Measurements from ENCODE around the gene TRIP12.
"Not testable (repeated sequence)": the region's sequence is repeated elsewhere in the genome, so short reads cannot be mapped to it uniquely, and the experiment has no call there.

The TRIP12 gene

GRCh38 chr2:229728370-229728769, 193.4 kb downstream of the TRIP12 start:
- no peak overlapping the region for H3K4me3 ChIP-seq (ENCODE audit: low read length)
- TF ChIP-seq ZNF274 (IDR thresholded peaks at IDR 0.05; ENCODE audit: low read depth, low read length): no peak

- H3K4me3 ChIP-seq (ENCODE audit: low read length): no peak overlapping the region
- TF ChIP-seq ZNF274 (IDR thresholded peaks at IDR 0.05; ENCODE audit: low read depth, low read length): no peak
Measured at GRCh38 chr2:229726643-229727042, 195.2 kb downstream of the TRIP12 start.

GRCh38 chr2:229725716-229726574, 195.9 kb downstream of the TRIP12 start:
- no peak overlapping the region for H3K4me3 ChIP-seq (ENCODE audit: low read length)
- TF ChIP-seq ZNF274 (IDR thresholded peaks at IDR 0.05; ENCODE audit: low read depth, low read length): no peak

GRCh38 chr2:229723192-229723591, 198.6 kb downstream of the TRIP12 start:
- H3K4me3 ChIP-seq (ENCODE audit: low read length): not testable (repeated sequence)

GRCh38 chr2:229719926-229720647, 201.7 kb downstream of the TRIP12 start:
- no peak for TF ChIP-seq ZNF274 (IDR thresholded peaks at IDR 0.05; ENCODE audit: low read depth, low read length)
- H3K4me3 ChIP-seq (ENCODE audit: low read length): no peak overlapping the region

- no peak for TF ChIP-seq ZNF274 (IDR thresholded peaks at IDR 0.05; ENCODE audit: low read depth, low read length)
- H3K4me3 ChIP-seq (ENCODE audit: low read length): no peak overlapping the region
Measured at GRCh38 chr2:229718057-229718456, 203.8 kb downstream of the TRIP12 start.

- H3K4me3 ChIP-seq (ENCODE audit: low read length): no peak overlapping the region
- TF ChIP-seq ZNF274 (IDR thresholded peaks at IDR 0.05; ENCODE audit: low read depth, low read length): no peak
Measured at GRCh38 chr2:229715895-229716507, 205.8 kb downstream of the TRIP12 start.

GRCh38 chr2:229714736-229715541, 206.9 kb downstream of the TRIP12 start:
- no peak for TF ChIP-seq ZNF274 (IDR thresholded peaks at IDR 0.05; ENCODE audit: low read depth, low read length)
- peak overlapping the region; percentile 53; the same call in 1 of the 2 replicates for H3K4me3 ChIP-seq (ENCODE audit: low read length)

GRCh38 chr2:229714080-229714735, 207.6 kb downstream of the TRIP12 start, which contains the start of gene DNER:
DNER (minus strand) TSS chr2:229714555; CDS start chr2:229714423, 132 bp downstream.
- no peak for TF ChIP-seq ZNF274 (IDR thresholded peaks at IDR 0.05; ENCODE audit: low read depth, low read length)
- H3K4me3 ChIP-seq (ENCODE audit: low read length): peak within 1 kb of the TSS; percentile 53; the same call in 1 of the 2 replicates
